Measurements from ENCODE around the gene NAT16.

DNA sequence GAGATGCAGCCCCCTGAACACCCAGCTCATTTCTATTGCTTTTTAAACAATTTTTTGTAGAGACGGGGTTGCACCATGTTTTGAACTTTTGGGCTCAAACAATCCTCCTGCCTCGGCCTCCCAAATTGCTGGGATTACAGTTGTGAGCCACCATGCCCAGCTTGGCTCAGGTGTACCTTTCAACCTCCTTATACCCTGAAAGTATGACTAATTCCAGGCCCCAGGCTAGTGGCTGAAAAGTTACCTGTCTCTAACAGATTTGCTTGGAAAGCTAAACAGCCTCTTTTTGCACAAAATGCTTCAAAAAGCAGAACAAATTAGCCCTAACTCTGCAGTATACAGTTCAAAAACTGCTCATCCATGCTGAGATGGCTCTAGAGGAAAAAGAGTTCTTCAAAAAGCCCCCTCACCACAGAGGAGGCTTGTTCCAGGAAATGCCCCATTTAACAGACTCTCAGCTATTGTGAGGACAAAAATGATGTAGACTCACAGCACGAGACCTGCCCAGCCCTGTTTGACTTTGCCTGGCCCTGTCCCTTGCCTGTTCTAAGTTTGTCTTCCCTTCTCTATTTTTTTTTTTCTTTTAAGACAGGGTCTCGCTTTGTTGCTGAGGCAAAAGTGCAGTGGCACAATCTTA, 39.2 kb downstream of the NAT16 start:
- TF ChIP-seq, protein P1, sequence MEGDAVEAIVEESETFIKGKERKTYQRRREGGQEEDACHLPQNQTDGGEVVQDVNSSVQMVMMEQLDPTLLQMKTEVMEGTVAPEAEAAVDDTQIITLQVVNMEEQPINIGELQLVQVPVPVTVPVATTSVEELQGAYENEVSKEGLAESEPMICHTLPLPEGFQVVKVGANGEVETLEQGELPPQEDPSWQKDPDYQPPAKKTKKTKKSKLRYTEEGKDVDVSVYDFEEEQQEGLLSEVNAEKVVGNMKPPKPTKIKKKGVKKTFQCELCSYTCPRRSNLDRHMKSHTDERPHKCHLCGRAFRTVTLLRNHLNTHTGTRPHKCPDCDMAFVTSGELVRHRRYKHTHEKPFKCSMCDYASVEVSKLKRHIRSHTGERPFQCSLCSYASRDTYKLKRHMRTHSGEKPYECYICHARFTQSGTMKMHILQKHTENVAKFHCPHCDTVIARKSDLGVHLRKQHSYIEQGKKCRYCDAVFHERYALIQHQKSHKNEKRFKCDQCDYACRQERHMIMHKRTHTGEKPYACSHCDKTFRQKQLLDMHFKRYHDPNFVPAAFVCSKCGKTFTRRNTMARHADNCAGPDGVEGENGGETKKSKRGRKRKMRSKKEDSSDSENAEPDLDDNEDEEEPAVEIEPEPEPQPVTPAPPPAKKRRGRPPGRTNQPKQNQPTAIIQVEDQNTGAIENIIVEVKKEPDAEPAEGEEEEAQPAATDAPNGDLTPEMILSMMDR (IDR thresholded peaks at IDR 0.05 in 4 of 5, conservative IDR thresholded peaks at IDR 0.05 in 1 of 5): no peak
- no peak for TF ChIP-seq POLR2A (IDR thresholded peaks at IDR 0.05)

Measured in gastrocnemius medialis (tissue), 4 donors.